ENCODE data around the gene CDKN1C. TPM values are rescaled to one million over a fixed set of nuclear protein-coding genes. Genes with fewer than 3 reads are reported as not detected.

CDKN1C gene
- total RNA-seq, 1 experiment from 2014 or later = 40.5 TPM

- peak; percentile 48 for DNase-seq (ENCODE audit: low spot score)
Measured at GRCh38 chr11:2870460-2870859, 15.1 kb downstream of the CDKN1C start.

GRCh38 chr11:2869561-2870427 is 15.8 kb downstream of the CDKN1C start:
- no peak for DNase-seq (ENCODE audit: low spot score)

GRCh38 chr11:2869134-2869526 is 16.4 kb downstream of the CDKN1C start:
- no peak for DNase-seq (ENCODE audit: low spot score)

GRCh38 chr11:2868506-2869133 is 17.0 kb downstream of the CDKN1C start:
- no peak for DNase-seq (ENCODE audit: low spot score)

- no peak for DNase-seq (ENCODE audit: low spot score)
Measured at GRCh38 chr11:2867722-2868505, 17.7 kb downstream of the CDKN1C start.

- no peak for DNase-seq (ENCODE audit: low spot score)
Measured at GRCh38 chr11:2867142-2867541, 18.4 kb downstream of the CDKN1C start.

GRCh38 chr11:2865922-2866577 is 19.5 kb downstream of the CDKN1C start:
- no peak for DNase-seq (ENCODE audit: low spot score)

- DNase-seq (ENCODE audit: low spot score) = no peak
Measured at GRCh38 chr11:2864901-2865300, 20.7 kb downstream of the CDKN1C start.

GRCh38 chr11:2863276-2863618 is 22.3 kb downstream of the CDKN1C start:
- DNase-seq (ENCODE audit: low spot score) = no peak

- no peak for DNase-seq (ENCODE audit: low spot score)
Measured at GRCh38 chr11:2862395-2863275, 22.9 kb downstream of the CDKN1C start.

GRCh38 chr11:2860636-2861035 is 24.9 kb downstream of the CDKN1C start:
- DNase-seq (ENCODE audit: low spot score) = peak; percentile 81

- DNase-seq (ENCODE audit: low spot score) = no peak
Measured at GRCh38 chr11:2859699-2860037, 25.9 kb downstream of the CDKN1C start.

GRCh38 chr11:2858995-2859698 is 26.4 kb downstream of the CDKN1C start:
- no peak for DNase-seq (ENCODE audit: low spot score)

- DNase-seq (ENCODE audit: low spot score) = no peak
Measured at GRCh38 chr11:2857918-2858317, 27.7 kb downstream of the CDKN1C start.

GRCh38 chr11:2857276-2857675 is 28.3 kb downstream of the CDKN1C start:
- no peak for DNase-seq (ENCODE audit: low spot score)

- DNase-seq (ENCODE audit: low spot score) = no peak
Measured at GRCh38 chr11:2855162-2855561, 30.4 kb downstream of the CDKN1C start.

- DNase-seq (ENCODE audit: low spot score) = no peak
Measured at GRCh38 chr11:2853997-2854560, 31.5 kb downstream of the CDKN1C start.

GRCh38 chr11:2853401-2853800 is 32.2 kb downstream of the CDKN1C start:
- DNase-seq (ENCODE audit: low spot score) = no peak

- no peak for DNase-seq (ENCODE audit: low spot score)
Measured at GRCh38 chr11:2849994-2850770, 35.4 kb downstream of the CDKN1C start.
